SKM-1 treated with dmso at 0.1 percent for 144 hours (cell line): ENCODE measurements around the gene SSR2.
A peak's percentile ranks its signal among the peaks of the same experiment; 100 is the strongest.
"Not testable (repeated sequence)": the region's sequence is repeated elsewhere in the genome, so short reads cannot be mapped to it uniquely, and the experiment has no call there.

Experiments
- DNase-seq: peaks from one replicate; lab custom pipeline; 2025; ENCODE audit not compliant: unreplicated experiment; lab: John Stamatoyannopoulos, UW

The SSR2 gene

GRCh38 chr1:156048663-156049258 is 28.0 kb upstream of the SSR2 start:
- no peak for DNase-seq

DNA sequence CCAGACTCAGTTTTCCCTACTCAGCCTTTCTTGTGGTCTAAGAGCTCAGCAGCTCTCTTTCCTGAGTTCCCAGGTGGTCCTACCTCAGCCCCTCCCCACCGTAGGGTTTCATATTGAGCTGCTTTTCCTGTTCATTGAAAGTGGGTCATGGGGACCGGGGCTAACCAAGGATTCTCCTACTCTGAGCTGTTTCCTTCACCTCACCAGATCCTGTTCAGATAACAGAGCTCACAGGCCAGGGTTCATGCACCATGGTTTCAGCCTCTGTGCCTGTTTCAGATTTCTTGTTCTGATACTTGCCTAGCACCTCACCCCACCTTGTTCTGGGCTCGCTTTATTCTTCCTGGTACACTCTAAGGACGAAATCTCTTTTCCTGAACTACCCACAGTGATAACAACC is 24.3 kb upstream of the SSR2 start:
- no peak for DNase-seq

DNA sequence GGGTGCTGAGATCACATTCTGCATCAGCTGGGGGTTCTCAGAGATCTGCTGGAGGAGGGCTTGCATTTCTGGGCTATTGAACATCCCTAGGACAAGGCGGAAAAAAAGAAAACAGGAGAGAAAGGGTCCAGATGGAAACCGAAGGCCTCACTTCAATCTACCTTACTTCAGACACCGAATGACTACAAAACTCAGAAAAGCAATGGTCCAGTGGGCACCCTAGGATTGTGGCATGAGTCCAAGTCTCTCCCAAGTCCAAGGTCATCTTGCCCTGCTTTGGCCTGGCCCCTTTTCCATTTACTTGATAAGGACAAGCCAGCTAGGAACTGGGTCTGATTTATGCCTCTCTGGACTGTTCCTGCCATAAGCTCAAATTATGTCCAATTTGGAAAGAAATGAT is 22.1 kb upstream of the SSR2 start:
- DNase-seq, result no peak

DNA sequence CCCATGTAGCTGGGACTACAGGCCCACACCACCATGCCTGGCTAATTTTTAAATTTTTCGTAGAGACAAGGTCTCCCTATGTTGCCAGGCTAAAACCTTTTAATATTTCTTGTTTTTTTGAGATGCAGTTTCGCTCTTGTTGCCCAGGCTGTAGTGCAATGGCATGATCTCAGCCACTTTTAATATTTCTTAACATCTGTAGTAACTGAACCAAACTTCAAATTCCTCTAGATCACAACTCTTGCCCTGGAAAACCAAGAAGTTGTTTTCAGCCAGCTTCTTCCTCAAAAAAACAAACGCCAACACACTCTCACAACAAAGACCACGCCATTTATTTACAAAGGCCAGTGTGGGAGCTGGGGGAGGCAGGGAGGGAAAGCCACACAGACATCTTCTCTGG is 14.2 kb upstream of the SSR2 start:
- DNase-seq, result not testable (repeated sequence)

DNA sequence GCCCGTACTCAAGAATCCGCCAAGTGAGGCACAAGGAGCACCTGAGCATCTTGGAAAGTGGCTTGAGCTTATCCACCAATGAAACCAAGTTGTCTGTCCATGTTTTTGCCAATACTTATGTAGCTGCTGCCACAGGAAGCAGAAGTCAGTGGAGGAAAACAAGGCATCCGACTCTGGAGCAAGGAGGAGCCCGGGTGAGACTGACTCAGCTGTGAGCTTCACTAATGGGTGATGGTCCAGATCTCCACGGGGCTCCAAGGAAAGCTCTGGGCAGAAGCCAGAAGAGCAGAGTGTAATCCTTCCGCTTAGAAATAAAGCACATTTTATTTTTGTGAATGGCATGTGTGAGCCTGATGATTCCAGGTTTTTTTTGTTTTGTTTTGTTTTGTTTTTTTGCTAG is 12.3 kb upstream of the SSR2 start:
- no peak for DNase-seq

DNA sequence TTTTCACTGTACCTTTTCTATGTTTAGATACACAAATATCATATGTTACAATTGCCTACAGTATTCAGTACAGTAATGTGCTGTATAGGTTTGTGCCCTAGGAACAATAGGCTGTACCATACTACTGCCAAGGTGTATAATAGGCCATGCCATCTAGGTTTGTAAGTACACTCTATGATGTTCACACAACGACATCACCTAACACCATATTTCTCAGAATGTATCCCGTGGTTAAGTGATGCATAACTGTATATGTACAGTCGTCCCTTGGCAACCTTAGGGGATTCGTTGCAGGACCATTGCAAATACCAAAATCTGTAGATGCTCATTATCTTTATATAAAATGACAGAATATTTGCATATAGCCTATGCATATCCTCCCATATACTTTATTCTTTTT is 5.8 kb upstream of the SSR2 start:
- DNase-seq, result no peak

DNA sequence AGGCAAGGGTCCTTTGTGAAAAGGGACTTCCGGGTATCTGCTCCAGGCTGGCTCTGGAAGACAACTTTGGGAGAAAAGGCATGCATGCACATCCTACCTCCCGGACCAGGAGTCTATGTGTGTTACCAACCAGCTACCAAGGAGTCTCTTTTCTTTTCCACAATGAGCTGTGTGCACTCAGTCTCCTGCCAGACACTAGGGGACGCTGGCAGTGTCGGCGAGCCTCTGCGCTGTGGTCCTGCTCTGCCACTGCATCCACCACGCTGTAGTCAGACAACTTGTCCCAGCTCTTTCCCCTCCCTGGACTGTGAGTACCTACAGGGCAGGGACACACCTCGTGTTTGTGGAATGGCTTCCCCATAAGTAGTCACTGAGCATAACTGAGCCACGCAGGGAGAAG is 5.1 kb upstream of the SSR2 start:
- DNase-seq, result peak; percentile 84

- DNase-seq, result no peak
Measured at GRCh38 chr1:156024801-156025200, 4.0 kb upstream of the SSR2 start.

DNA sequence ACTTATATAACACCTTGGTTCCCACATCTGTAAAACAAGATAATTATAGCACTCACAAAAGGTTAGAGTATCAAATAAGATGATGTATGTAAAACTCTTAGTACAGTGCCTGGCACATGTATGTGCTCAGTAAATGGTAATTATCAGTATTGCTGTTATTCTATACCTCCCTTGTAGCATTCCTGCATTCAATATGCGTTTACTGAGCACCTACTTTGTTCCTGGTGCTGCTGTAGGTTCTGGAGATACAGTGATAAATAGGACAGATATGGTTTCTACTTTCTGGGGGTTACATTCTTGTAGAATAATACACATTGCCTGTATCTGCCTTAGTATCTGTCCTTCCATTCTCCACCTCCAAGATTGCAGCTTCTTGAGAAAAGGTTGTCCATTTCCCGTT is 1.2 kb upstream of the SSR2 start:
- DNase-seq, result no peak

DNA sequence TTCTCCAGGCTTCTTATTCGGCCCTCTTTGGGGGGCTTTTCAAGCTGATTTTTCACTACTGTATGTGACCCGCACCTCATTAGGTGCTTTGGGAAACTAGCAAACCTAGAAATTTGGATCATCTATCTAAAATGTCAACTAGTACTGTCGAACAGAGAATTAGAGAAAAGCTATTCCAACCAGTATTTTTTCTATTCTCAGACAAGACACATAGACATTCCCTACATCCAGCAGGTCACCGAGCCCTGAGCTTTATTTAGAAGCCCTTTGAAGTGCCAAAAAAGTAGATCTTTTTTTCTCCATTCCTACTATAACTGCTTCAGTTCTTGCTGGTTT is 310 bp upstream of the SSR2 start:
- DNase-seq, result no peak

- DNase-seq, result no peak
Measured at GRCh38 chr1:156019946-156020292, 832 bp downstream of the SSR2 start.

DNA sequence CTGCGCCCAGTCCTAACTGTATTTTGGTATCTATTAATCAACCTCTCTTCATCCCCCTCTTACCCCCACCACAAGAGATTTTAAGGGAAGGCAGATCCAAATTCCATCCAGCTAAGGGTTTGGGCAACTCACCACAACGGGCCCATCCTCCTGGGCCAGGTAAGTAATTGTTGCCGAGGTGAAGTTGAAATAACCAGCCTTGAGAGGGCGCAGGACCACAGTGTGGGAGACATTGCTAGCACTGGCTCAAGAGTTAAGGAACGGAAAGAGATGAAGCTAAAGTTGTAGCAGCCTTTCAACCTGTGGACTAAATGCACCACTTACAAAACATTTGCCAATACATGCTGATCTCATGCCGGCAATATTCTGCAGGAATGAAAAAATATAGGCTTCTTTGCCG is 5.9 kb downstream of the SSR2 start:
- DNase-seq, result no peak

- DNase-seq, result no peak
Measured at GRCh38 chr1:156012051-156012817, 8.5 kb downstream of the SSR2 start.

GRCh38 chr1:156009404-156009803 is 11.3 kb downstream of the SSR2 start:
- DNase-seq, result no peak

DNA sequence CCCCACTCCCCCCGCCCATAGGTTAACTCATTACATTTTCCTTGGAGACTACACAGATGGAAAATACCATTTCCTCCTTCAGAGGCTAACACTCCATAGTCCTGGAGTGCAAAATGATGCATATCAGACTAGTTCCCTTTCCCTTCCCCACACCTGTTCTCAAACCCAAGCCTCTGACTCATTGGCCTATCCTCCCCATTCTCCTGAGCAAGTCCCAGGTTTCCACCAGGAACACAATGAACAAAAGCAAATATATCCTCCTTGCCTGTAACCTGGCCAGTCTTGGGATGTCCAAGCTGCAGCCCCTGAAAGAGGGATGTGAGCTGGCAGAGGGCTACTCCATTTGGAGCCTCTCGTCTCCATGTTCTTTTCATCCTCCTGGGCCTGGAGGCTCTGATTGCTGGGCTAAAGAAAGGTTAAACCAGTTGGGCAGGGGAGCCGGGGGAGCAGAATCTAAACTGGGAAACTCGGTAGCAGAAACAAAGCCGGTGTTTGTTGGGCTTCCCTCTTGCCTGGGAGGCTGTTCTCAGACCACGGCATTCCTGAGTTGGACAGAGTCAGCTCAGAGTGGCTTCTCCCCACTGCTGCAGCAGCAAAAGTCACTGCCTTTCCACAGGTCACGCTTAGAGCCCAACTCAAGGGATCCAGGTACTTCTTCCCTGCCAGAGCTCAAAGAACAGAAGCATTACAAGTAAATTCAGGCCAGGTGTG is 13.9 kb downstream of the SSR2 start:
- no peak for DNase-seq

DNA sequence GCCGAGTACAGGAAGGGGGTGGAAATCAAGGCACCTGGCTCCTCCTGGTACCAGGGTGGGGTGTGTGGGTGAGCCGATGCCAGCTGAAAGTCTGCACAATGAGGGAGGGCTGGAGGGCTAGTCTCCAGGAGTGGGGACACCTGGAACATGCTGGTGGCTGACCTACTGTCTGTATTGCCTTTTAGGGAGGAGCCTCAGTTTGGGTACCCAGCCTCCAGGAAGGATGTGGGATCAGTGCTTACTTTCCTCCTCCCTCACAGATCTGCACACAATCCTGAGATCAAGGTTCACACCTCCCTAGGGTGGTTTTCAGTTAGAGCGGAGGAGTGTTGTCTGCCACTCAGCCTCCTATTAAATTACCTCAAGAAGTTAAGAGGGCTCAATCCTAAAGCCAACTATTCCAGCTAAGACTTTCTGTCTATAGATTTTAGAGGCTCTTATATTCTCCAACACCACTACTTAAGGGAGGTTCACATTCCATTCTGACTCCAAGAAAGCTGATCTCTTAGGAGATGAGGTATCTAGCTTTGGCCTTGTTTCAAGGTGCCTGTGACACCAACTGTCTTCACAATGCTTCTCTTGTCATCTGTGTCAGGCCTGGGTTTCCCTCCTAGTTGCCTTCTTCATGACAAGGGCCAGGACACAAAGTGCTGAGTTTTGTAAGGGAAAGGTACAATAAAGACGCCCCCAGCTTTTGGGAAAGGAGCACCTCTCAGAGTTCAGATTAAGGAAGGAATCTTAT is 15.7 kb downstream of the SSR2 start:
- no peak for DNase-seq

DNA sequence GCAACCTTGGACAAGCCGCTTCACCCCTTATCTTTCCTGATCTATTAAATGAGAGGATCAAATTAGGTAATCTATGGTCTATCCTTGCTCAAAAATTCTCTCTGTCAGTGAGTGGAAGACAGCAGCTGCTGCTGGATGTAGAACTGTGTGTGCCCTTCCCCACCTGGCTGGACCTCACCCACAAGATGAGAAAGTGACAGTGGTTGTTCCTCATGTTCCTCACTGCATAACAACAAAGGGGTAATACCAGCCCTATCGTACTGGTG is 16.9 kb downstream of the SSR2 start:
- DNase-seq, result no peak

DNA sequence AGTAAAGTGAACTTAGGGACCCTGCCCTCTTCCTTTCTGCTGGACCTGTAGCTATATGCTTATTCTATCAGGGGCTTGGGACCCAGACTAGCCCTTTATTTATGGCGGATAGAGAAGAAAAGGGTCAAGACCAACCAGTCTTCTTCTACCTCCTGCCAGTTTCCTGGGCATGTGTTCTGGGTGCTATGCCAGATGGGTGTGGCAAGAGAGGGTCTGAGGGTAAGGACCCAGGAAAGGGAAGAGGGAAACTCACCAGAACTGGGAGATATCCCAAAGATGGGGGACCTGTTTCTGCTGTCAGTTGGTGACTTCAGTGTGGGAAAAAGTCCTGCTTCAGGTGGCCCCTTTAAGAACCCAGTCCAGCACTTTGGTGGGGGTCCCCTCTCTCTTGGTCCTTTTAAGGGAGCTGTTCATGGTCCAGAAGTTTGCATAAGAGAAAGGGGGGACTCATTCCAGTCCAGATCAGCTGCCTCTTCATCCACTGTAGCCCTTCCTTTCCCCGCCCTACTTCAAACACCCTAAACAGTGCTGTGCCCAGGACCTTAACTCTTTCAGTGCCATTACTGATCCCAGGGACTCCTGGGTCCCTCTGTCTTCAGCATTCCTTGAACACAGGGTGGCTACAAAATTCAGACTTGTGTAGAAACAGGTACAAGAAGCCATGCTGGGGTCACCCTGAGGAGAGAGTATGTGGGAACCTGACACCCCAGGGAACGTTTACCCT is 18.4 kb downstream of the SSR2 start:
- no peak for DNase-seq

- no peak for DNase-seq
Measured at GRCh38 chr1:156001662-156002171, 19.0 kb downstream of the SSR2 start.

DNA sequence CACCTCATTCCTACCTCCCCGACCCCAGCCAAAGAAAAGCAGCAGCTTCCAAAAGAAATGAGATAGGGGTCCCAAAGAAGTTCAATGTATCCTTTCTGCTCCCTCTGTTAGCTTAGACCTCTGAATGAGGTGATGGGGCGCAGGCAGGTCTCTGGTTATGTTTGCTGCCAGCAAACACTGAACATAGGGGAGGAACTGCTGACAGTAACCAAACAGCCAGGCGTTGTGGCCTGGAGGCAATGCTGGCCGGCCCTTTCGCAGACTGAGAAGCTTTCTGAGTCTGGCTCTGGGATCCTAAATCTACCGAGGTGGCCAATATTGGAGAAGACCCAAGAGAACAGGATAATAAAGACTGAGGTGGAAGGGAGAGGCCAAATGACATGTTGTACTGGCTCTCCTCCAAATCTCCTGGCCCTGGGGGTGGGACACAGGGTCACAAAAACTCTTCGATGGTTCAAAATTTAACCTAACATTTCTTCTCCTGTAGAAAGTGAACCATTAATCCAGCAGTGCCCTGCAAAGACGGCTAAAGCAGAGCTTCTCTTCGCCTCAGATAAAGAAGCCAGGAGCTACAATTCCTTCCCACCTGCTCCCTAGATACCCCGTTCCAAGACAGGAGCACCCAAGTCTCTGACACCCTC is 19.6 kb downstream of the SSR2 start:
- DNase-seq, result no peak

GRCh38 chr1:155999964-156000363 is 20.8 kb downstream of the SSR2 start:
- DNase-seq, result no peak
